ENCODE results near the gene DMP1. TPM values are rescaled to one million over a fixed set of nuclear protein-coding genes. Genes with fewer than 3 reads are reported as not detected.

Gene DMP1
- total RNA-seq, 1 donor from 2014 or later = not detected

GRCh38 chr4:87644286-87644685 is 5.8 kb upstream of the DMP1 start:
- Histone ChIP-seq H3K36me3 (ENCODE audit: control insufficient read depth, insufficient read depth, low read length) (no peaks in the 10 kb centered on the region), H3K27me3 (ENCODE audit: control insufficient read depth, insufficient read depth, low read length) (no peaks in the 10 kb centered on the region), H3K4me3 (ENCODE audit: low read depth, low read length) (no peak overlapping the region)
- TF ChIP-seq CTCF (IDR thresholded peaks at IDR 0.05; ENCODE audit: insufficient read depth, low read length, severe bottlenecking) = no peak
- no peak for DNase-seq (ENCODE audit: low read depth)
- FAIRE-seq = no peak

- DNase-seq (ENCODE audit: low read depth) (no peak), FAIRE-seq (no peak)
- TF ChIP-seq CTCF (IDR thresholded peaks at IDR 0.05; ENCODE audit: insufficient read depth, low read length, severe bottlenecking) = no peak
- Histone ChIP-seq H3K4me3 (ENCODE audit: low read depth, low read length) (no peak overlapping the region), H3K27me3 (ENCODE audit: control insufficient read depth, insufficient read depth, low read length) (no peaks in the 10 kb centered on the region), H3K36me3 (ENCODE audit: control insufficient read depth, insufficient read depth, low read length) (no peaks in the 10 kb centered on the region)
Measured at GRCh38 chr4:87650938-87651337, 858 bp downstream of the DMP1 start.

- FAIRE-seq = no peak
- no peak for DNase-seq (ENCODE audit: low read depth)
- Histone ChIP-seq H3K27me3 (ENCODE audit: control insufficient read depth, insufficient read depth, low read length) (no peaks in the 10 kb centered on the region), H3K4me3 (ENCODE audit: low read depth, low read length) (no peak overlapping the region), H3K36me3 (ENCODE audit: control insufficient read depth, insufficient read depth, low read length) (no peaks in the 10 kb centered on the region)
- no peak for TF ChIP-seq CTCF (IDR thresholded peaks at IDR 0.05; ENCODE audit: insufficient read depth, low read length, severe bottlenecking)
Measured at GRCh38 chr4:87651941-87652340, 1.9 kb downstream of the DMP1 start.

- no peaks in the 10 kb centered on the region for H3K27me3 ChIP-seq (ENCODE audit: control insufficient read depth, insufficient read depth, low read length)
- no peak for TF ChIP-seq CTCF (IDR thresholded peaks at IDR 0.05; ENCODE audit: insufficient read depth, low read length, severe bottlenecking)
- DNase-seq (ENCODE audit: low read depth) (no peak), FAIRE-seq (no peak)
- H3K4me3 ChIP-seq (ENCODE audit: low read depth, low read length) = no peak overlapping the region
- H3K36me3 ChIP-seq (ENCODE audit: control insufficient read depth, insufficient read depth, low read length) = no peaks in the 10 kb centered on the region
Measured at GRCh38 chr4:87654487-87655044, 4.5 kb downstream of the DMP1 start.

- peak; percentile 89 for DNase-seq (ENCODE audit: low read depth)
- Histone ChIP-seq H3K27me3 (ENCODE audit: control insufficient read depth, insufficient read depth, low read length) (no peaks in the 10 kb centered on the region), H3K36me3 (ENCODE audit: control insufficient read depth, insufficient read depth, low read length) (no peaks in the 10 kb centered on the region), H3K4me3 (ENCODE audit: low read depth, low read length) (no peak overlapping the region)
- no peak for TF ChIP-seq CTCF (IDR thresholded peaks at IDR 0.05; ENCODE audit: insufficient read depth, low read length, severe bottlenecking)
- peak; percentile 60 for FAIRE-seq
Measured at GRCh38 chr4:87657525-87657924, 7.4 kb downstream of the DMP1 start.

GRCh38 chr4:87659247-87659931 is 9.3 kb downstream of the DMP1 start:
- no peaks in the 10 kb centered on the region for H3K36me3 ChIP-seq (ENCODE audit: control insufficient read depth, insufficient read depth, low read length)
- H3K4me3 ChIP-seq (ENCODE audit: low read depth, low read length) = no peak overlapping the region
- no peak for FAIRE-seq
- no peaks in the 10 kb centered on the region for H3K27me3 ChIP-seq (ENCODE audit: control insufficient read depth, insufficient read depth, low read length)
- peak; percentile 84 for DNase-seq (ENCODE audit: low read depth)
- no peak for TF ChIP-seq CTCF (IDR thresholded peaks at IDR 0.05; ENCODE audit: insufficient read depth, low read length, severe bottlenecking)
